ENCODE measurements around the gene MOCOS. TPM values are rescaled to one million over a fixed set of nuclear protein-coding genes. Genes with fewer than 3 reads are reported as not detected.

Gene MOCOS
- total and polyA plus RNA-seq, 2 of the 8 experiments (the other 6 are each of a cell fraction or from before 2014, with no cell fraction given) = 4.7 to 5.8 TPM

DNA sequence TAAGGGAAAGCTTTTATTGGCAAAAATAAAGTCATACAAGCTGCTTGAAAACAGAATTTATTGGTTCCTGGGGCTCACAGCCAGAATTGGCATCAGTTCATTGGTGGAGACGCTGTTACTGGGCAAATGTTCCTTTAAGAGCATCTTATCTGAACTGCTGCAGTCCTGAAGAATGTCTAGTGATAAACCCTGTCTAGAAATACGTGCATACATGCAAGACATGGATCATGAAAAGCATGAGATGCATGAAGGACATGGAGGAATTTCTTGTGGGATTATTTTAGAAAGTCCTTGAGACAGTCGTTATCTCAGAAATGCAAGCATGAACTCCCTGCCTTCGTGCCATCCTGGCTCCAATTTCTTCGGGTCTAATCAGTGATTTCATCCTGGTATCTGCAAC lies 77.7 kb downstream of the MOCOS start:
- Histone ChIP-seq H3K23me2 (ENCODE audit: low read depth, low read length) (no peaks in the 10 kb centered on the region; the same call in 1 of the 2 replicates), H3K4ac (replicated peaks; ENCODE audit: insufficient read length, low read depth, low read length) (no peak overlapping the region), H2BK15ac (ENCODE audit: low read length) (no peak overlapping the region), H4K5ac (ENCODE audit: insufficient read length, low read depth, low read length) (no peak overlapping the region), H3K23ac (ENCODE audit: insufficient read length) (no peak overlapping the region), H3K9me3 (ENCODE audit: insufficient read depth in 2 of 2, low read depth in 1 of 2, low read length in 1 of 2) (no peaks in the 10 kb centered on the region), H3K27me3 (replicated peaks in 1 of 4; ENCODE audit: control insufficient read depth in 3 of 4, extremely low read depth in 1 of 4, insufficient read depth in 3 of 4, low read length in 3 of 4) (no peaks in the 10 kb centered on the region), H3K14ac (ENCODE audit: insufficient read length) (no peak overlapping the region), H4K8ac (ENCODE audit: extremely low read depth, insufficient read depth, low read length) (no peak overlapping the region), H3K4me1 (replicated peaks in 1 of 4; ENCODE audit: control insufficient read depth in 3 of 4, insufficient read depth in 4 of 4, low read length in 3 of 4) (no peaks in the 10 kb centered on the region; a peak in 1 of 7 replicates), H3K79me1 (ENCODE audit: low read depth, low read length) (no peaks in the 10 kb centered on the region), H2BK5ac (ENCODE audit: low read depth, low read length) (no peak overlapping the region), H2AK5ac (ENCODE audit: low read depth, low read length) (no peak overlapping the region), H3K56ac (replicated peaks; ENCODE audit: insufficient read length, low read depth, low read length) (no peak overlapping the region), H2BK120ac (replicated peaks; ENCODE audit: low read depth, low read length) (no peak overlapping the region), H3K36me3 (ENCODE audit: control insufficient read depth in 2 of 4, insufficient read depth in 4 of 4, low read length in 3 of 4) (no peaks in the 10 kb centered on the region; a peak in 1 of 8 replicates), H3K79me2 (ENCODE audit: control insufficient read depth in 1 of 2, insufficient read depth in 2 of 2, low read length in 2 of 2) (no peaks in the 10 kb centered on the region), H3K4me2 (ENCODE audit: insufficient read depth in 1 of 2, low read depth in 2 of 2, low read length in 2 of 2) (no peak overlapping the region), H3K18ac (ENCODE audit: extremely low read depth, low read length) (no peak overlapping the region), H4K91ac (replicated peaks; ENCODE audit: insufficient read length, low read length) (no peak overlapping the region), H3K4me3 (ENCODE audit: extremely low read depth in 1 of 4, insufficient read depth in 2 of 4, low read depth in 3 of 4, low read length in 4 of 4) (no peak overlapping the region), H4K20me1 (replicated peaks in 1 of 2; ENCODE audit: control insufficient read depth in 1 of 2, insufficient read depth in 2 of 2, low read length in 2 of 2) (no peaks in the 10 kb centered on the region), H3K9ac (replicated peaks in 1 of 4; ENCODE audit: extremely low read depth in 1 of 4, low read depth in 3 of 4, low read length in 3 of 4) (no peak overlapping the region), H2BK20ac (ENCODE audit: low read length) (no peak overlapping the region), H2AFZ (ENCODE audit: low read length) (no peak overlapping the region), H3K27ac (ENCODE audit: low read depth, low read length) (no peak overlapping the region), H2BK12ac (ENCODE audit: low read depth, low read length) (no peak overlapping the region)
- FAIRE-seq = no peak
- ChIA-PET CTCF (ENCODE audit: partially characterized antibody) (interaction anchor here (0.6 to 2.0 kb wide), 10 partner anchors 14 to 468 kb away, joined by 3 to 7 read pairs (median 3); no protein-coding TSS in a partner anchor), POLR2A (ENCODE audit: partially characterized antibody) (interaction anchor here (0.7 kb wide), 1 partner anchor 1357 kb away, joined by 4 read pairs; no protein-coding TSS in a partner anchor)
- no peak for DNase-seq (ENCODE audit: low read depth in 1 of 2, low spot score in 2 of 2)
- WGBS, 2 experiments (ENCODE audit: extremely low coverage in 1 of 2, insufficient coverage in 1 of 2, insufficient read length in 1 of 2, insufficient replicate concordance in 2 of 2, low coverage in 1 of 2, low lambda C conversion rate in 2 of 2, missing lambda C conversion rate in 1 of 2) = 93% methylated on average over 5 of the region's 5 CpGs; no CpG with 5 or more reads in 1 of the 2 experiments
- TF ChIP-seq TCF12 (IDR thresholded peaks at IDR 0.05; ENCODE audit: low read depth, low read length) (no peak), SUZ12 (IDR thresholded peaks at IDR 0.05; ENCODE audit: low read length) (no peak), GABPA (IDR thresholded peaks at IDR 0.05; ENCODE audit: borderline replicate concordance, insufficient read depth, low read length) (no peak), GTF2F1 (IDR thresholded peaks at IDR 0.05; ENCODE audit: borderline replicate concordance, low read depth, low read length) (no peak), ZNF274 (IDR thresholded peaks at IDR 0.05; ENCODE audit: borderline replicate concordance, extremely low read depth, low read length) (no peak), BRCA1 (IDR thresholded peaks at IDR 0.05; ENCODE audit: low read depth, low read length) (no peak), CBX5 (IDR thresholded peaks at IDR 0.05; ENCODE audit: low read depth, low read length) (no peak), RAD21 (IDR thresholded peaks at IDR 0.05 in 1 of 2, conservative IDR thresholded peaks at IDR 0.05 in 1 of 2; ENCODE audit: low read depth in 2 of 2, low read length in 2 of 2) (no peak), SRF (IDR thresholded peaks at IDR 0.05; ENCODE audit: low read depth, low read length) (no peak), YY1 (IDR thresholded peaks at IDR 0.05; ENCODE audit: low read depth, low read length) (no peak), TAF7 (optimal IDR thresholded peaks at IDR 0.05; ENCODE audit: borderline replicate concordance, low read depth, low read length) (no peak), MAFK (IDR thresholded peaks at IDR 0.05; ENCODE audit: low read depth, low read length) (no peak), POU5F1 (IDR thresholded peaks at IDR 0.05; ENCODE audit: low read depth, low read length) (no peak), NANOG (IDR thresholded peaks at IDR 0.05; ENCODE audit: insufficient read depth, low read depth, low read length, poor library complexity, severe bottlenecking) (no peak)

Measured in H1 (cell line).